Mesenchymal stem cell (in vitro differentiated cells and primary cell): ENCODE results near the gene ORM1.

Source experiments
- DNase-seq: peaks from one replicate; pipeline ENCODE4 v3.0.0-alpha.2; 2013
- H2AFZ ChIP-seq: one replicate; pipeline ENCODE4 v1.6.1; 2013; ENCODE audit warnings: low read depth, mild to moderate bottlenecking, control low read depth, inconsistent platforms, low read length, moderate library complexity
- H2AK5ac ChIP-seq: 2 replicates; pipeline ENCODE4 v1.6.1; 2013; ENCODE audit warnings: low read length, moderate library complexity, mild to moderate bottlenecking, inconsistent platforms; ENCODE audit not compliant: severe bottlenecking
- H2BK120ac ChIP-seq: one replicate; pipeline ENCODE4 v1.6.1; 2013; ENCODE audit warnings: low read depth, mild to moderate bottlenecking, inconsistent platforms, low read length, moderate library complexity
- H2BK12ac ChIP-seq, 2 experiments: one replicate each; pipeline ENCODE4 v1.6.1; 2013; ENCODE audit warnings: inconsistent platforms in 2 of 2, low read length in 2 of 2, mild to moderate bottlenecking in 2 of 2, moderate library complexity in 2 of 2, control low read depth in 1 of 2
- H2BK15ac ChIP-seq: one replicate; pipeline ENCODE4 v1.6.1; 2013; ENCODE audit warnings: mild to moderate bottlenecking, low read depth, inconsistent platforms; ENCODE audit not compliant: poor library complexity, severe bottlenecking
- H2BK5ac ChIP-seq: 2 replicates; pipeline ENCODE4 v1.6.1; 2013; ENCODE audit warnings: low read depth, mild to moderate bottlenecking, low read length, control low read depth, inconsistent platforms; ENCODE audit not compliant: poor library complexity, severe bottlenecking
- H3K14ac ChIP-seq, 2 experiments: one replicate each; pipeline ENCODE4 v1.6.1; 2013; ENCODE audit warnings: inconsistent platforms in 2 of 2, low read length in 2 of 2, control low read depth in 1 of 2, mild to moderate bottlenecking in 1 of 2, moderate library complexity in 1 of 2
- H3K18ac ChIP-seq, 2 experiments: one replicate each; pipeline ENCODE4 v1.6.1; 2013; ENCODE audit warnings: inconsistent platforms in 2 of 2, low read length in 2 of 2, control low read depth in 1 of 2, low read depth in 1 of 2, mild to moderate bottlenecking in 1 of 2
- H3K23ac ChIP-seq, 2 experiments: one replicate each; pipeline ENCODE4 v1.6.1; 2013; ENCODE audit warnings: inconsistent platforms in 2 of 2, low read length in 2 of 2, mild to moderate bottlenecking in 2 of 2, moderate library complexity in 2 of 2, control low read depth in 1 of 2
- H3K27ac ChIP-seq: 2 replicates; pipeline ENCODE4 v1.5.1; 2013; ENCODE audit warnings: mild to moderate bottlenecking, moderate library complexity, low read length, control low read depth, inconsistent platforms; ENCODE audit not compliant: poor library complexity, severe bottlenecking
- H3K27me3 ChIP-seq, 2 experiments: 2 replicates each; pipeline versions ENCODE4 v1.6.1 to v1.7.0; 2013; ENCODE audit warnings: low read length in 2 of 2, mild to moderate bottlenecking in 2 of 2, moderate library complexity in 2 of 2, control low read depth in 1 of 2, inconsistent platforms in 1 of 2; ENCODE audit not compliant: control insufficient read depth in 1 of 2, insufficient read depth in 1 of 2
- H3K36me3 ChIP-seq, 2 experiments: 2 replicates each; pipeline versions ENCODE4 v1.6.1 to v1.7.0; 2013; ENCODE audit warnings: low read length in 2 of 2, control low read depth in 1 of 2, inconsistent platforms in 1 of 2, low read depth in 1 of 2, mild to moderate bottlenecking in 1 of 2; ENCODE audit not compliant: insufficient read depth in 2 of 2, control insufficient read depth in 1 of 2
- H3K4ac ChIP-seq, 2 experiments: one replicate each; pipeline ENCODE4 v1.6.1; 2013; ENCODE audit warnings: inconsistent platforms in 2 of 2, low read length in 2 of 2, mild to moderate bottlenecking in 2 of 2, moderate library complexity in 2 of 2, control low read depth in 1 of 2, low read depth in 1 of 2
- H3K4me1 ChIP-seq: 2 replicates; pipeline ENCODE4 v1.6.1; 2013; ENCODE audit warnings: low read depth, low read length, control low read depth; ENCODE audit not compliant: control insufficient read depth, insufficient read depth
- H3K4me2 ChIP-seq: 2 replicates; pipeline ENCODE4 v1.6.1; 2013; ENCODE audit warnings: low read length, mild to moderate bottlenecking, inconsistent platforms; ENCODE audit not compliant: poor library complexity, severe bottlenecking
- H3K4me3 ChIP-seq, 2 experiments: 2 replicates each; pipeline versions ENCODE4 v1.5.1 to v1.7.0; 2013; ENCODE audit warnings: low read length in 2 of 2, mild to moderate bottlenecking in 2 of 2, control low read depth in 1 of 2, low read depth in 1 of 2; ENCODE audit not compliant: insufficient read depth in 1 of 2
- H3K79me1 ChIP-seq: replicated peaks from 2 replicates; pipeline ENCODE4 v1.6.1; 2013; ENCODE audit warnings: mild to moderate bottlenecking, control low read depth, low read length, inconsistent platforms; ENCODE audit not compliant: poor library complexity, severe bottlenecking
- H3K9ac ChIP-seq: 2 replicates; pipeline ENCODE4 v1.7.0; 2013; ENCODE audit warnings: mild to moderate bottlenecking, low read length, moderate library complexity
- H3K9me3 ChIP-seq: 2 replicates; pipeline ENCODE4 v1.7.0; 2013; ENCODE audit warnings: mild to moderate bottlenecking, low read length; ENCODE audit not compliant: control insufficient read depth
- H4K8ac ChIP-seq: one replicate; pipeline ENCODE4 v1.6.1; 2013; ENCODE audit warnings: inconsistent platforms, mild to moderate bottlenecking, low read length, moderate library complexity
- H4K91ac ChIP-seq: one replicate; pipeline ENCODE4 v1.6.1; 2013; ENCODE audit warnings: mild to moderate bottlenecking, low read length, inconsistent platforms
- WGBS: methylation state at CpG from one replicate; pipeline ENCODE4 v1.1.7; 2013; ENCODE audit warnings: mixed read lengths; 5-methylcytosine and 5-hydroxymethylcytosine counted together

Gene ORM1

DNA sequence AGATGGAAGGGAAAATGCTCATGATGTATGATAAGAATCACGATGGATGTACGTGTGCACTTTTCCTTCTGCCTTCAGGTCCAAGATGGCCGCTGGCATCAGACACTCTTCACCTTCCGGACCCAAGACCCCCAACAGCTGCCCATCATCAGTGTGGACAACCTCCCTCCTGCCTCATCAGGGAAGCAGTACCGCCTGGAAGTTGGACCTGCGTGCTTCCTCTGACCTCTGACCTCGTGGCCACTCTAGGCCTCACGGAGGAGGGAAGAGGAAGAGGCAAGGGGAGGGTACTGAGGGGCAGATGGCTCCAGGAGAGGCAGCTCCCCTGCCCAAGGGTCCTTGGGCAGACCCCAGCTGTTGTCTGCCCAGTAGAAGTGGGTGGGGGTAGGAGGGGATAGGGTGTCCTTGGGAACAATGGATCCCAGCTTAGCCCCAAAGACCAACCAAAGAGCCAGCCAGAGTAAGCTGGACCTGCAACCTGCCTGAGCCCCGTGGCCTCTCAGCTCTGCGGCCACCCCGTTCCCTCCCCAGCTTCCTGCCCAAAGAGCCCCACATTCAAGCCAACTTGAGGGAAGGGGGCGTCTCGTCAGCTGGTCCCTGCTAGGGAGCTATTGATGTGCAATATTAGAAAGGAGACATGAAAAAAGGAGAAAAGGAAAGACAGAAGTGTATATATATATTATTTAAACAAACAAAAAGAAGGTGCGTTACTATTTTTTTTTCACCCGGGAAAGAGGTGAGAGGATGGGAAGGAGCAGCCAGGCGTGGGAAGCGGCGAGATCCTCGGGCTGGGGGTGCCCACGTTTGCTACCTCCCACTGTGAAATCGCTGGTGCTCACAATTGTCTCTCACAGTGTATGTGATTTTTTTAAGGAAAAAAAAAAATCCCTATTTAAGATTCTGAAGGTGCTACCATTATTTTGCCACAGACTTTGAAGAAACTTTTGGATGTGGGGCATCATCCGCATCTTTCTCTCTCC lies 12.1 kb upstream of the ORM1 start:
- Histone ChIP-seq H2AK5ac (no peak overlapping the region), H2BK15ac (no peak overlapping the region), H3K4me1 (no peaks in the 10 kb centered on the region), H3K18ac (no peak overlapping the region), H4K91ac (no peak overlapping the region), H3K27me3 (no peaks in the 10 kb centered on the region), H2BK120ac (no peak overlapping the region), H2BK5ac (no peak overlapping the region), H3K23ac (no peak overlapping the region), H4K8ac (no peak overlapping the region), H3K9me3 (no peaks in the 10 kb centered on the region), H3K4ac (no peak overlapping the region), H3K36me3 (peaks cover 5 to 51% of the 10 kb centered on the region in 2 experiments), H3K14ac (no peak overlapping the region), H3K4me2 (no peak overlapping the region), H2BK12ac (no peak overlapping the region), H3K79me1 (no peaks in the 10 kb centered on the region), H3K27ac (no peak overlapping the region), H3K9ac (no peak overlapping the region), H3K4me3 (no peak overlapping the region), H2AFZ (no peak overlapping the region)
- DNase-seq, result no peak
- WGBS, result 95% methylated on average over 14 of the region's 22 CpGs

DNA sequence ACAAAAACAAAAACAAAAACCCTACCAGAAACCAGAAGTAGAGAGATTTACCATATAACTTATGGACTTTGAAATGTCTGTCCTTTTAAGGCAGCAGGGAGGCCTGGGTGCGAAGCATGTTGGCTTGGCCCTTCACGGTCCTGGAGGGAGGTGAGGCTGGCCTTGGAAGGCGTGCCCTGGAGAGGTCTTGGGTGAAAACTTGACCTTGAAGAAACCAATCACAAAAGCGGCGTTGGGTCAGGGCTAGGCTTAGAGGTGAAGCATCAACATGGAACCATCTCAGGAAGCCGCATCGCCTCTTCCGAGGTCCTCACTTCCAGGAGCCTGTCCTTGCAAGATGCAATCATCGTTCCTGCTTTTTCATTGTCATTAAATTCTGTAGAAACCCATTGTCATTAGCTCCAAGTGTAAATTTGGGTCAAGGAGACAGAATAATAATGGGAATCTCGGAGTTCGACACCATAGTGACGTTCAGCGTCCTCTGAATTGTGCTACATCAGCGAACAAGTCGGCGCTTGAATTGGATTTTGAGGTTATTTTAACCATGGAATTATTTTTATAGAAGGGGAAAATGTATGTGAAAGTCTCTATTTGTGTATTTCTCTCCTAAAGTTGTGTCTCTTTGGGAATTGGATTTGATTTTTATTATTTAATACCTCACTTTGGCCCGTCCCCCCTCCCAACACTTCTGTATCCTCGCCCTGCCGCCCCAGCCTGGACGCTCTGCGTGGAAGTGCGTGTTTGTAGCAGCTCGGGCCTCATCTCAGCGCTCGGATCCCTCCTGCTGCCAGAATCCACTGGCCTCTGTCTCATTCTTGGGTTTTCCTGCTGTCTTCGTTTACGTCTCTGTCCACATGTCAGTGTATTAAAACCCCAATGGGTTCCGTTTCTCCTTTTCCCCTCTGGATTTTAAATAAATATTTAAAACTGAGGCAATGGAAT lies 11.1 kb upstream of the ORM1 start:
- Histone ChIP-seq H3K4me1 (peaks cover 2% of the 10 kb centered on the region), H3K9me3 (no peaks in the 10 kb centered on the region), H2BK120ac (no peak overlapping the region), H3K23ac (no peak overlapping the region), H3K27ac (no peak overlapping the region), H4K8ac (no peak overlapping the region), H2BK15ac (no peak overlapping the region), H4K91ac (no peak overlapping the region), H2BK12ac (no peak overlapping the region), H3K9ac (no peak overlapping the region), H2AFZ (no peak overlapping the region), H3K4ac (no peak overlapping the region), H3K4me3 (no peak overlapping the region), H3K4me2 (no peak overlapping the region), H3K79me1 (no peaks in the 10 kb centered on the region), H3K14ac (no peak overlapping the region), H3K18ac (no peak overlapping the region), H3K36me3 (peaks cover 5 to 42% of the 10 kb centered on the region in 2 experiments), H2BK5ac (no peak overlapping the region), H2AK5ac (no peak overlapping the region), H3K27me3 (no peaks in the 10 kb centered on the region)
- WGBS, result 98% methylated on average over 25 of the region's 28 CpGs
- no peak for DNase-seq

- Histone ChIP-seq H4K91ac (peak overlapping the region; percentile 18), H2BK5ac (no peak overlapping the region), H3K36me3 (peaks cover 5 to 36% of the 10 kb centered on the region in 2 experiments), H3K79me1 (no peaks in the 10 kb centered on the region), H2AK5ac (no peak overlapping the region), H2BK120ac (no peak overlapping the region), H3K14ac (no peak overlapping the region), H3K4me1 (peaks cover 3% of the 10 kb centered on the region), H2AFZ (no peak overlapping the region), H3K27me3 (no peaks in the 10 kb centered on the region), H4K8ac (no peak overlapping the region), H3K9ac (no peak overlapping the region), H3K18ac (no peak overlapping the region), H3K23ac (no peak overlapping the region), H2BK15ac (no peak overlapping the region), H2BK12ac (no peak overlapping the region), H3K9me3 (no peaks in the 10 kb centered on the region), H3K4me3 (no peak overlapping the region), H3K4ac (no peak overlapping the region), H3K27ac (no peak overlapping the region), H3K4me2 (no peak overlapping the region)
- 89% methylated on average over 8 of the region's 8 CpGs for WGBS
- DNase-seq, result no peak
Measured at GRCh38 chr9:114312513-114312875, 10.4 kb upstream of the ORM1 start.

GRCh38 chr9:114313186-114313585 lies 9.7 kb upstream of the ORM1 start:
- Histone ChIP-seq H2AK5ac (no peak overlapping the region), H4K91ac (no peak overlapping the region), H3K14ac (no peak overlapping the region), H3K27me3 (no peaks in the 10 kb centered on the region), H3K4me3 (no peak overlapping the region), H3K4me2 (no peak overlapping the region), H3K79me1 (no peaks in the 10 kb centered on the region), H3K23ac (no peak overlapping the region), H2BK15ac (no peak overlapping the region), H3K18ac (no peak overlapping the region), H2BK12ac (no peak overlapping the region), H3K27ac (no peak overlapping the region), H2AFZ (no peak overlapping the region), H3K9ac (no peak overlapping the region), H2BK5ac (no peak overlapping the region), H3K4me1 (peaks cover 3% of the 10 kb centered on the region), H3K9me3 (no peaks in the 10 kb centered on the region), H4K8ac (no peak overlapping the region), H3K4ac (no peak overlapping the region), H3K36me3 (peaks cover 5 to 30% of the 10 kb centered on the region in 2 experiments), H2BK120ac (no peak overlapping the region)
- DNase-seq, result no peak
- WGBS, result 97% methylated on average over 6 of the region's 8 CpGs
